ENCODE data around the gene PSMC3. TPM values are rescaled to one million over a fixed set of nuclear protein-coding genes. Genes with fewer than 3 reads are reported as not detected.

Gene PSMC3
- total and polyA plus RNA-seq, 2 donors (not counting 1 experiment from before 2014, with no cell fraction given) = 36.7 to 62.7 TPM

GRCh38 chr11:47376107-47376524 lies 50.1 kb downstream of the PSMC3 start:
- H3K4me3 ChIP-seq (ENCODE audit: control extremely low read depth in 1 of 5, extremely low read depth in 1 of 5, insufficient read depth in 1 of 5, low read depth in 2 of 5, low read length in 4 of 5) = peak overlapping the region; percentile 41 to 99 (median 91)
- DNase-seq (no peak), ATAC-seq (ENCODE audit: low read depth) (no peak)
- H3K4me1 Mint-ChIP-seq = peaks cover 43% of the 10 kb centered on the region
- TF ChIP-seq EZH2 (IDR thresholded peaks at IDR 0.05; ENCODE audit: borderline replicate concordance, insufficient read depth, low read depth, low read length, poor library complexity, severe bottlenecking) = no peak
- H3K4me1 ChIP-seq (ENCODE audit: control insufficient read depth in 2 of 2, insufficient read depth in 2 of 2, low read length in 2 of 2) = peaks cover 45 to 51% of the 10 kb centered on the region in 2 donors
- intact Hi-C loops (cut with micrococcal nuclease) = loop anchor here (10.0 kb wide), 1 partner anchor 51 kb away; no protein-coding TSS in a partner anchor
- H3K27ac ChIP-seq (ENCODE audit: low read length in 2 of 2) = peak overlapping the region; percentile 96 to 97
- H3K79me2 ChIP-seq (ENCODE audit: control insufficient read depth, insufficient read depth, low read length) = peaks cover 100% of the 10 kb centered on the region
- no peaks in the 10 kb centered on the region for H3K9me3 ChIP-seq (ENCODE audit: control extremely low read depth in 1 of 3, control insufficient read depth in 2 of 3, insufficient read depth in 1 of 3, low read length in 2 of 3)
- H3K27me3 ChIP-seq (replicated peaks in 1 of 4; ENCODE audit: control extremely low read depth in 1 of 4, control insufficient read depth in 3 of 4, insufficient read depth in 4 of 4, low read length in 3 of 4) = no peaks in the 10 kb centered on the region
- no peak overlapping the region for H2AFZ ChIP-seq (ENCODE audit: insufficient read depth, low read depth, low read length, poor library complexity, severe bottlenecking)
- peak overlapping the region; percentile 92 for H3K4me3 Mint-ChIP-seq
- no peak overlapping the region for H3K27ac Mint-ChIP-seq
- H3K27me3 Mint-ChIP-seq = no peaks in the 10 kb centered on the region
- peaks cover 45% of the 10 kb centered on the region for H4K20me1 ChIP-seq (ENCODE audit: control insufficient read depth, insufficient read depth, low read length, poor library complexity, severe bottlenecking)
- POLR2A ChIA-PET = interaction anchor here (0.6 to 4.1 kb wide), 5 partner anchors 17 to 162 kb away, joined by 3 to 50 read pairs (median 15); partner anchors contain the start of gene DDB2
- WGBS (ENCODE audit: insufficient coverage) = 58% methylated on average over 8 of the region's 8 CpGs
- H3K9ac ChIP-seq (ENCODE audit: low read length) = peak overlapping the region; percentile 99
- no peaks in the 10 kb centered on the region for H3K9me3 Mint-ChIP-seq (ENCODE audit: insufficient read depth)
- CTCF ChIA-PET = interaction anchor here (0.7 to 1.4 kb wide), 4 partner anchors 14 to 36 kb away, joined by 3 to 5 read pairs (median 4); no protein-coding TSS in a partner anchor
- peaks cover 0 to 37% of the 10 kb centered on the region in 2 experiments for H3K36me3 ChIP-seq (replicated peaks in 1 of 2; ENCODE audit: control extremely low read depth in 1 of 2, control insufficient read depth in 1 of 2, extremely low read depth in 1 of 2, insufficient read depth in 2 of 2, low read length in 1 of 2)
- peak overlapping the region; percentile 100 for H3K4me2 ChIP-seq (replicated peaks; ENCODE audit: low read depth, low read length, poor library complexity, severe bottlenecking)

- POLR2A ChIA-PET = no interaction called here
- Histone ChIP-seq H3K79me2 (ENCODE audit: control insufficient read depth, insufficient read depth, low read length) (peaks cover 100% of the 10 kb centered on the region), H2AFZ (ENCODE audit: insufficient read depth, low read depth, low read length, poor library complexity, severe bottlenecking) (no peak overlapping the region), H4K20me1 (ENCODE audit: control insufficient read depth, insufficient read depth, low read length, poor library complexity, severe bottlenecking) (peaks cover 45% of the 10 kb centered on the region), H3K4me3 (ENCODE audit: control extremely low read depth in 1 of 5, extremely low read depth in 1 of 5, insufficient read depth in 1 of 5, low read depth in 2 of 5, low read length in 4 of 5) (peak overlapping the region; percentile 41 to 99 (median 91)), H3K27ac (ENCODE audit: low read length in 2 of 2) (peak overlapping the region; percentile 96 to 97), H3K36me3 (replicated peaks in 1 of 2; ENCODE audit: control extremely low read depth in 1 of 2, control insufficient read depth in 1 of 2, extremely low read depth in 1 of 2, insufficient read depth in 2 of 2, low read length in 1 of 2) (peaks cover 0 to 41% of the 10 kb centered on the region in 2 experiments), H3K9me3 (ENCODE audit: control extremely low read depth in 1 of 3, control insufficient read depth in 2 of 3, insufficient read depth in 1 of 3, low read length in 2 of 3) (no peaks in the 10 kb centered on the region), H3K9ac (ENCODE audit: low read length) (peak overlapping the region; percentile 99), H3K4me1 (ENCODE audit: control insufficient read depth in 2 of 2, insufficient read depth in 2 of 2, low read length in 2 of 2) (peaks cover 45 to 51% of the 10 kb centered on the region in 2 donors), H3K27me3 (replicated peaks in 1 of 4; ENCODE audit: control extremely low read depth in 1 of 4, control insufficient read depth in 3 of 4, insufficient read depth in 4 of 4, low read length in 3 of 4) (no peaks in the 10 kb centered on the region), H3K4me2 (replicated peaks; ENCODE audit: low read depth, low read length, poor library complexity, severe bottlenecking) (peak overlapping the region; percentile 100)
- TF ChIP-seq EZH2 (IDR thresholded peaks at IDR 0.05; ENCODE audit: borderline replicate concordance, insufficient read depth, low read depth, low read length, poor library complexity, severe bottlenecking) (no peak), CTCF (IDR thresholded peaks at IDR 0.05) (no peak)
- DNase-seq = no peak
- intact Hi-C loops (cut with micrococcal nuclease) = loop anchor here (10.0 kb wide), 1 partner anchor 51 kb away; no protein-coding TSS in a partner anchor
- CTCF ChIA-PET = interaction anchor here (1.0 to 7.3 kb wide), 3 partner anchors 17 to 36 kb away, joined by 3 to 345 read pairs (median 72); partner anchors contain the start of gene SLC39A13
- Mint-ChIP-seq H3K4me3 (peak overlapping the region; percentile 92), H3K9me3 (ENCODE audit: insufficient read depth) (no peaks in the 10 kb centered on the region), H3K27me3 (no peaks in the 10 kb centered on the region), H3K4me1 (peaks cover 42% of the 10 kb centered on the region), H3K27ac (no peak overlapping the region)
- no peak for ATAC-seq (ENCODE audit: low read depth)
- WGBS (ENCODE audit: insufficient coverage) = 91% methylated on average over 13 of the region's 13 CpGs
Measured at GRCh38 chr11:47375546-47376085, 50.6 kb downstream of the PSMC3 start.
